ENCODE measurements around the gene HEXIM1.
A peak's percentile ranks its signal among the peaks of the same experiment; 100 is the strongest.

Gene HEXIM1

DNA sequence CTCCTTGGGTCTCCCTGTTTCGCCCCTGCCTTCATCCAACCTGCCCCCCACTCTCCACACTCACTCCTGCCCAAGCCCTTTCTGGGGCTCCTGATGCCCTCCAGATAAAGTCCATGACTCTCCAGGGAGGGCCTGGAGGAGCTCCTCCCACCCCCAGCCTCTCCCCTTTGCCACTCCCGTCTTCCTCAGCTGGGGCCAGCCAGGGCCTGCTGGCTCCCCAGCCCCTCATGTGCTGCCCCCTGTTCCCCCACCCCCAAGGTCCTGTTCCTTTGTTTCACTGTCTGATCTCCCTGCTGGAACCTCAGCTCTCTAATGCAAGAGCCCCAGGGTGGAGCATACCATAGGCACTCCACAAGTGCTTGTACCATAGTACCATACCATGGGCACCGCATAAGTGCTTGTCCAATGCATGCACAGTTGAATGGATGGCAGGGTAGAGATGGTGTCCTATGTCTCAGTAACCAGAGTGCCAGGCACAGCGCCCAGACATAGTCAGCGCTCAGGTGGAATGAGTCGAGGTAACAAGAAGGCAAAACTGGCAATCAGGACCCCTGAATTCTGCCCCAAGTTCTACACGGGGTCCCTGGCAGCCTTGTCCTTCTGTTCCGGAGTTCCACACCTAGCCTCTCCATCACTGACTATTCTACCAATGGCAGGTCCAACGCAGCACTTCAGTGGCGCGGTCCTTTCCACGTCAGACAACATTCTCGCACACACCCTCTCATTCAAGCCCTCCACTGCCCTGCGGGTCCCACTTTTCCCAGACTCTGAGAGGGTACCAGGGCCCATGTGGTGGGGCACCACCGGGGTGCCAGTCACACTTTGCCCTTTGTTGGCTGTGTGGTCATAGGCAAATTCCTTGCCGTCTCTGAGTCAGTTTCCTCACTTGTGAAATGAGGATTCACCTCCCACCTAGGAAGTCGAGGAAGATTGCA, 17.3 kb upstream of the HEXIM1 start:
- DNase-seq, result no peak

DNA sequence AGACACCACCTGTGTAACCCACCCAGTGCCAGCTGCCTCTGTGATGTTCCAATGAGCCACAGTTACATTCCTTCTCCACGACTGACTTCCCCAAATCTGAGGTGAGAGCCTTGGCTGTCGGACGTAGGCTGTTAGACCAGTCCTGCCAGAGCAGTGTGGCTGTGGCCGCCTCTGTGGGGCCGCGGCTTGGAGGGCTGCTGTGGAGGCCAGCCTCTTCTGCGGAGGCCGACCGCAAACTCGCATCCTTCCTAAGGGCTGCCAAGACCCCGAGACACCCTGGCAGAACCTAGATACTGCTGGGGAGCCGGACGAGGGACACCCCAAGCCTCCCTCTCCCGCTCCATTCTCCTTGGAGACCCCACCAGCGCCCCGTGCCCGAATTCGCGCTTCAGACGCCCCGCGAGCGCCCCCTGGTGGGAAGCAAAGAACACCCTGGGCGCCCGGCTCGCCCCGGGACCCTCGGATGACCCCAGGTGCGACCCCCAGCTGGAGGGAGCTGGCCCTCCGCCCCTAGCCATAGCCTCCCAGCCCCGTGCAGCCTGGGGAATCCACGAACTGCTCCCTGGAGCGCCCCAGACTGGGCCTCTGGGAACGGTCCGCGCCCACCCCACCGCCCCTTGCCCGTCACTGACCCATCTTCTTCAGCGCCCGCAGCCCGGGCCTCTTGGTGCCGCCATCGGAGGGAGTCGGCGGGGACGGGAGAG, 16.5 kb upstream of the HEXIM1 start:
- DNase-seq, result peak; percentile 84

DNA sequence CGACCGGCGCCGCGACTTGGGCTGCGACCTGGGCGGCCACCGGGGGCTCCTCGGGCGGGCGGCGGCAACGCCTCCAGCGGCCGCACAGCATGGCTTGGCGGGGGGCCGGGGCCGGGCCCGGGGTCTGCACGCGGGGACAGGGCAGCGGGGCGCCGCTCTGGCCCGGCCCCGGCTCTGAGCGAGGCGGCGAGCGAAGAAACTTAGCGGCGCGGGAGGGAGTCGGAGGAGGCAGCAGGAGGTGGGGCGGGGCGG, 16.0 kb upstream of the HEXIM1 start, which contains the start of gene PLCD3:
Gene PLCD3 (minus strand): TSS at position 196 of the 252 bp plus-strand sequence. CDS start 105 bp downstream, at position 91.
- no peak for DNase-seq

DNA sequence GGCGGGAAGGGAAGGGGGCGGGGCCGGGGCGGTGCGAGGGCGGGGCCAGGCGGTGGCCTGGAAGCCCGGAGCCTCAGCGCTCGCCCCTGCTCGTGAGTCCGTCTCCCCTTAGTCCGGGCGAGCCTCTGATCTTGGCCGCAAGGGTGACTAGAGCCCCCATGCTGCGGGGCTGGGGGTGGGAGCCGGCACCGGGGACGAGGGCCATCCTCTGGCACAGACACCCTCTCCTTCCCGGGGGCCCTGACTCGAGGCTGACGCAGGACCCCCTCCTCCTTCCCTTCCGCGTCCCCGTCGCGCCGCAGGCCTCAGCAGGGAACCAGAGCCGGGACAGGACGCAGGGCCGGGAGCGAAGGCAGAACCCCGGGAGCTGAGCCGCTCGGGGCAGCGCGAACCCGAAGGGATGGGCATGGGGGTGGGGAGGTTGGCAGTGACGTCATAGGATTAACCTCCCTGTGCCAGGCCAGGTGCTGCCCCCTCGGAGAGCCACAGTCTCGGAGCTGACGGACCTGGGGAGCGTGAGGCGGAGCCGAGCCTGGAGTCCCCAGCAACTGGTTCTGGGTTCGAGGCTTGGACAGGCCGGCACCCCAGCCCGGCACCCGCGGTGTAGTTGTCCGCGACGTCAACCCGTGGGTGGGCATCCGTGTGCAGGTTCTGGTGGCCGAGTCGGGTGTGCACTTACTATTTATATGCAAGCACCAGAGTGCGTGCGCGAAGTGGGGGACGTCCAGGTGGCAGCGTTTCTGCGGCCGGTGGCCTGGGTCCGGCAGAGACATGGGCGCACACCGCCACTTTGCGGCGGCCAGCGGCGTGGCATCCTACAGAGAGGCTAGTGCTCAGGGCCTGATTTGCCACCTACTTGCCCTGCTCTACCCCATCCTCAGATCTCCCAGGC, 15.5 kb upstream of the HEXIM1 start:
- peak; percentile 92 for DNase-seq

DNA sequence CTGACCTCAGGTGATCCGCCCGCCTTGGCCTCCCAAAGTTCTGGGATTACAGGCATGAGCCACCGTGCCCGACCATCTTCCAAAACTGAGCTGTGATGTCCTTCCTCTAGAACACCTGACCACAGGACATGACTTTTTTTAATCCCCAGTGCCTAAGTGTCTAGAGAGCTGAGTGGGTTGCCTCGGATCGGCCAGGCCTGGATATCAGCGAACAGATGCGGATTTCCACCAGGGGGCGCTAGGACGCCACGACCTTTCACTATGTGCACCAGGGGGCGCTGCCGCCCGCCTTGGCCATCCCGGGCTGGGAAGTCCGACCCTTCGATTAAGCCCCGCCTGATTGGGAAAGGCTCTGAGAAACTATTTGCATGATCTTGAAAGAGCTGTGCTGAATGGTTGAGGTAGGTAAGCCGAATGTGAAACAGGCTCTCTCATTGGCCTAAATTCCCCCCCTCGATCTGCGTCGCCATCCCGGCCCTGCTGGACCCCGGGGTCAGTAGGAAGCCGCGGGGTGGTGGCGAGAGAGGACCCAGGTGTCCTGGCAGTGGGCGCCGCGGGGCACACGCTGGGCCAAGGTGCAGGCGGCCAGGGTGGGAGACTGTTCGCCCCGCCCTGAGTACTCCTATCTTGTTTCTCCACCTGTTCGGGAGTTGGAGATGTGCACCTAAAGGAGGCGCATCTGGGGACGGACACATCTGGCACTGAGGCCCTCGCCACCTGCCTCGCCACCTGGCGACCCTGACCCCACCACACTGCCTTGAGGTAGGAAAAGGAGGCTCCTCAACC, 12.9 kb upstream of the HEXIM1 start, which contains the start of gene ACBD4:
Gene ACBD4 (plus strand): TSS at position 496 of the 786 bp plus-strand sequence. CDS start 458 bp downstream, outside the sequence.
- DNase-seq, result peak; percentile 100

DNA sequence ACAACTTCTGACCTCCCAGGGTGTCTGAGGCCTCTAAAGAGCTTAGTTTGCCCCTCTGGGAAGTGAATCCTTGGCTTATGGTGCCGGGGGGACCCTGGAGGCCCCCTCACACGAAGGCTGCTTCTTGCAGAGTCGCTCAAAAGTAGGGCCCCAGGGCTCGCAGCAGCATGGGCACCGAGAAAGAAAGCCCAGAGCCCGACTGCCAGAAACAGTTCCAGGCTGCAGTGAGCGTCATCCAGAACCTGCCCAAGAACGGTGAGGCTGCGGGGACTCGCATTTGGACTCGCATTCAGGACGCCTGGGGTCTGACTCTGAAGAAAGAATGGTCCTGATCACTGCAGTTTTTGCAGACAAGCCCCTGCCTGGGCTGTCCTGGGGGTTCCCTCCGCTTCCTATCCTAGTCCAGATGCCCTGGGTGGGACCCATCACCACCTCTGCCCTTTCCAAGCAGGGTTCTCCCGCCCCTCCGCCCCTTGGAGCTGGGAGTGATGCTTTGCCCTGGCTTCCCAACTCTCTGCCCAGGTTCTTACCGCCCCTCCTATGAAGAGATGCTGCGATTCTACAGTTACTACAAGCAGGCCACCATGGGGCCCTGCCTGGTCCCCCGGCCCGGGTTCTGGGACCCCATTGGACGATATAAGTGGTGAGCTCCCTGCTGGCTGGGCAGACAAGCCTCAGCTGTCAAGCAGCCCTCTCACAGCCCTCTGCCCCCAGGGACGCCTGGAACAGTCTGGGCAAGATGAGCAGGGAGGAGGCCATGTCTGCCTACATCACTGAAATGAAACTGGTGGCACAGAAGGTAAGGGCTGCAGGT, 12.1 kb upstream of the HEXIM1 start:
- no peak for DNase-seq

DNA sequence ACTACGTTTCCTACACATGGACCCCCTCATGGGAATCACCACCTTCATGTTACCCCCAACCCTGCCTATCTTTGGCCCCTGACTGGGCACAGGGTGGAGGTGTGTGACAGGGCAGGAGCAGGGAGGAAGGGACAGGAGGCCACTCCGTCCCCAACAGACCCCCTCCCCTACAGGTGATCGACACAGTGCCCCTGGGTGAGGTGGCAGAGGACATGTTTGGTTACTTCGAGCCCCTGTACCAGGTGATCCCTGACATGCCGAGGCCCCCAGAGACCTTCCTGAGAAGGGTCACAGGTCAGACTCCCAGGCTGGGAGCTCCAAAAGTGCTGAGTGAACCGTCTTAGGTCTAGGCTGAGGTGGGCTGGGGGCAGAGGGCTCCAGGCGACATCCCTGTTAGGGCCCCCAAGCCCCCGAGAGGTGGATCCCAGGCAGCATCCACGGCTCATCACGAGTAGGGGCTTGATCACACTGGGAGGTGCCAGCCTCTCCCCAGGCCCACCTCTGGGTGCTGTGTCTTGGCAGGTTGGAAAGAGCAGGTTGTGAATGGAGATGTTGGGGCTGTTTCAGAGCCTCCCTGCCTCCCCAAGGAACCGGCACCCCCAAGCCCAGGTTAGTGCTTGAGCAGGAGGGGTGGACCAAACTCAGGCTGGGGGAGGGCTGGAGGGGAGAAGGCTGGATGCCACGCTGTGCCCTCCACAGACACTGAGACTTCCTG, 11.3 kb upstream of the HEXIM1 start:
- no peak for DNase-seq

DNA sequence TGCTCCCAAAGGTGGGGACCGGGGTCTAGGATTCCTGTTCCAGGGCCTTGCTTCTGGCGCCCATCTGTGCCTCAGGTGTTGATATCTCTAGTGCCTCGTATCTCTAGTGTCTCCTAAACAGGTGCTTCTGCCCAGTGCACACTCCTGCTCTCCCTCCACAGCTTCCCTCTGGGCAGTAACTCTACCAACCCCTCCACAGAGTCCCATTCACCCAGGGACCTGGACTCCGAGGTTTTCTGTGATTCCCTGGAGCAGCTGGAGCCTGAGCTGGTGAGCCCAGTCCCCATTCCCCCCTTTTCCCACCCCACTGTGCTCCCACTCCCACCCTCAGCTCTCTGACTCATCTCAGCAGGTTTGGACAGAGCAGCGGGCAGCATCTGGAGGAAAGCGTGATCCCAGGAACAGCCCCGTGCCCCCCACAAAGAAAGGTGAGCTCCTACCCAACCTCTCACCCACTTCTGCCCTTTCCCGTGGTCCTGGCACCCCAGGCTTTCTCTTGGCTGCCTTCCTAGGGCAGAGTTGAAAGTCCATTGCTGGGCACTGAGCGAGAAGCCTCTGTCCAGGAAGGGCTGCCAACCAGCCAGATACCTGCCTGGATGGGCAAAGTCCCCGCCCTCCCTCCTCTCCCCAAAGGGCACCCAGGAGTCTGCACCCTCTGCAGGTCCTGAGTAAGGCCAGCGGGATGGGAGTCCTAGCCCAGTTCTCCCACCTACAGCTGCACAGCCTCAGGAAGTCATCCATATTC, 10.5 kb upstream of the HEXIM1 start:
- no peak for DNase-seq

DNA sequence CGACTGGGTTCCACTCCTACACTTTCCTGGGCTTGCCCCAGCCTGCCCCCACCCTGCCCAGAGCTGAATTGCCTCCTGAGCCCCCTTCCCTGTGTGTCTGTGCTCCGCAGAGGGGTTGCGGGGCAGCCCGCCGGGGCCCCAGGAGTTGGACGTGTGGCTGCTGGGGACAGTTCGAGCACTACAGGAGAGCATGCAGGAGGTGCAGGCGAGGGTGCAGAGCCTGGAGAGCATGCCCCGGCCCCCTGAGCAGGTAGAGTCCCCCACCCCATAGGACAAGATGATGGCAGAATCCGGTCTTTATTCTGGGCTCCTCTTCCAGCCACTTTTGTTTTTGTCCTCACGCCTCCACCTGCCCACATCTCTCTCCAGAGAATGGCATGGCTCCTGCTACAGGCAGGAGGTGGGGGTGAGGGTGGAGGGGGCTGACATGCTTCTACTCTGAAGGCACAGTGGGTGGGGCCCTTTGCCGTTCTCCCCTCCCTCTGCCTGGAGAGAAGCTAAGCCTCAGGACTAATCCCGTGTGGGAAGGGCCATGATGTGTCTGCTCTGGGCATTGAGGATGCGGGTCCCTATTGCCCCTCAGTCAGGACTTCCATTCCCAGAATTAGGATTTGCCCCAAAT, 9.3 kb upstream of the HEXIM1 start:
- DNase-seq, result no peak

DNA sequence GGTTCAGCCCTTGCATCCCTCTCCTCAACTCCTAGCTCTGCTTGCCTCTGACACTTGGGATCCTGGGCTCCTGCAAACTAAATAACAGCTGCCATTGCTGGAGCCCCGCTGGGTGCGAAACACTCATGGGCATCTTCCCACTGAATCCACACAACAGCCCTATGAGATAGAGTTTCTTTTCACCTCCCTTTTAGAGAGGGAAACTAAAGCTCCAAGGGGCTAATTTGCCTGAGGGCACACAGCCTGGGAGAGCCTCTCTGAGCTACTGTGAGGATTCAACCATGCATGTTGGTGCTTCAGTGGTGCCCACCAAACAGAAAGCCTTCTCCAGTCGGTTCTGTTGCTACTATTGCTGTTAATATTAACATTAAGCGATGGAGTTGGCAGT, 8.7 kb upstream of the HEXIM1 start:
- no peak for DNase-seq

DNA sequence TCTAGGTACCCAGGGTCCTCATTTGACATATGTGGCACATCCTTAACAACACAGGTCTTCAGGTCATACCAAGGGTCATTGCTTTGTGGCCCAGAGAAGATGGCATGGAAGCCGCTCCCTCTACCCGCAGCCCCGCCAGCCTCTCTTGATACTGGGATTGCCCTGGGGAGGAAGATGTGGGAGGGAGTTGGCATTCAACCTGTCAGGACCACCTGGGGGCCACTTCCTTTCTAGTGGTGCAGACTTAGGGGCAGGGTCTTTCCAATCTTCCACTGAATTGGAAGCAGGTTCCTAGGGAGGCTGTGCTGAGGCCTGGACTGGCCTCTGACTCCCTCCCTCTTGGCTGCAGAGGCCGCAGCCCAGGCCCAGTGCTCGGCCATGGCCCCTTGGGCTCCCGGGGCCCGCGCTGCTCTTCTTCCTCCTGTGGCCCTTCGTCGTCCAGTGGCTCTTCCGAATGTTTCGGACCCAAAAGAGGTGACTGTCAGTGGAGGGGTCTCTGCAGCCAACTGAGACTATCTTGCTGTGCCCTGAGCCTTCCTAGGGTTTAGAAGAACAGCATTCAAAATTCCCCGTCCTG, 5.1 kb upstream of the HEXIM1 start:
- no peak for DNase-seq

DNA sequence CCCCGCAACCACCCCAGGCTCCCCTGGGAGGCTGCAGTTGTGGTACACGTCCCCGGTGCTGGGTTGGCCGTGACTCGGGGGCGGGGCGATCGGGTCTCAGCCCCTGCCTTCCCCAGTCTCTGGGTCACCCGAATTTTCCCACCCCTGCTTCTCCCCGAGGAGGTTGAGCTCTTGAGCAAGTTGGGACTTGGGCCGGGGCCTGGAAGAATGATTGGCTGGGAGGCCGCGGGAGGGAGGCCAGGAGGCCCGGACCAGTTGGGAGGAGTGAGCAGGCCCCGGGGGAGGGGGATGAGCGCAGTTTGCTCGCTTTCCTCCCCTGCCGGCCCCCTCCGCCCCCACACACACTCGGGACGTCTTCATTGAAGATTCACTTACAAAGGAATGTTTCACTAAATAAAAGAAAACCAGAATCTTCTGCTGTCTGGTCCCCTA, 4.5 kb upstream of the HEXIM1 start:
- peak; percentile 80 for DNase-seq

DNA sequence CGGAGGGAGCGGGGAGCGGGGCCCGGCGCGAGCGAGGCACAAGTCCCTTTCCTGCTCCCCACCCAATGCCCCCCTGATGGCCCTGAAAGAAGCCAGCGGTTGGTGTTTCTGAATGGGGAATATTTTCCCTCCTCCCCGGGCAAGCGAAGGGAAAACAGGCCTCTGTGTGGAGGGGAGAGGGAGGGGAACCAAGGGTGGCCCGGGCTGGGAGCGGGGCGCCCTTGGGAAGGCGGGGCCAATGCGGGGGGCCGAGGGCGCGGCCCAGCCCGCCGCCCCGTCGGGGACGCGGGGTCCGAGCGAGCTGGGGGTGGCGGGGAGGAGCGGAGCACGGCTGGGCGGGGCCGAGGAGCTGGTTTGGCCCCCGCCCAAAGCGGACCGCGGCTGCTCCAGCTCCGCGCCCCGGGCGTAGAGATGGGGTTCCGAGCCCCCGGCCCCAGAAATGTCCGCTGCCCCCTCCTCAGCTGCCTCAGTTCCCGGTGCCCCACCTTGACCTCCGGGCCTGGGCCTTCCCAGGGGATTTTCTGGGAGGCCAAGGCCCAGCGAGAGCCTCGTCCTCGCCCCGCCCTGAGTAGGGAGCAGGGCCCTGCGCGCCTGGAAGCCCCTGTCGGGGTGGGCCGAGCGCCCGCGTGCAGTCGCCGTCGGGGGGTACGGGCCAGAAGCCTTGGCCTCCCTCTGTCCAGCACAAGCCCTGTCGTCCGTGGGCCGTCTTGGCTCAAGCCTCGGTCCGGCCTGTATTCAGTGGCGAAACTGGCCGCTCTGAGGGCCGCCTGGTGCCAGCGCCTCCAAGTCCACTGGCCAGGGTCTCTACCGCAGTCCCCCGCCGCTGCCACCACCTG, 3.9 kb upstream of the HEXIM1 start:
- DNase-seq, result peak; percentile 71

DNA sequence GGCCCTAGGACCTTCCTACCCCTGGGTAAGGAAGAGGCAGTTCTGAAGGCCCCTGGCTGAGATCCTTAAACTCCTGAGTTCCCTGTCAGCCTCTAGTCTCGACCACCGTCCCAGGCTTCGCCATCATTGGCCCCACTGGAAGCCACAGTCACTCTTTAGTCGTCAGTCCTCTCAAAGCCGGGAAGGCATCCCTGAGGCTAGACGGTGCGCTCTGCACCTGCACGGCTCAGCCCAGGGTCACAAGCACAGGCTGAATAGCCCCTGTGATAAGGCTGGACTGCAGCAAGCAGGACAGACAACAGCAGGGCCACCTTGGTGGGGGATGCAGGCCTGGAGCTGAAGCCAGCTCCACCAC, 3.3 kb upstream of the HEXIM1 start:
- no peak for DNase-seq

DNA sequence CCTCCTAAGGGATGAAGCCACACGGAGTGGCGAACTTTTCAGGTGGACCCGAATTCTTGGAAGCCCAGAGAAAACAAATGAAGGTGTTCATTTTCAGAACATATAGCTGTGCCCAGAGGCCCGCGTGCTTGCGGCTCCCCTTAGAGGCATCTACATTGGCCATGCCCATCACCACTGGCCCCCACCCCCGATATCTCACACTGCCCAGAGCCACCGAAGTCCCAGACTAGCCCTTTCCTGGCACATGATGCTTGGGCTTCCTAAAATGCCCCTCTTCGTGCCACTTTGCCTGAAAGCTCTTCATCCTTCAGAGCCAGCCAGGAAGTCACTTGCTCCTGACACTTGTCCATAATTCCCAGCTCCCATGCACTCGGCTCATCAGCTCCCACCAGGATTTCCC, 2.1 kb upstream of the HEXIM1 start:
- DNase-seq, result no peak

DNA sequence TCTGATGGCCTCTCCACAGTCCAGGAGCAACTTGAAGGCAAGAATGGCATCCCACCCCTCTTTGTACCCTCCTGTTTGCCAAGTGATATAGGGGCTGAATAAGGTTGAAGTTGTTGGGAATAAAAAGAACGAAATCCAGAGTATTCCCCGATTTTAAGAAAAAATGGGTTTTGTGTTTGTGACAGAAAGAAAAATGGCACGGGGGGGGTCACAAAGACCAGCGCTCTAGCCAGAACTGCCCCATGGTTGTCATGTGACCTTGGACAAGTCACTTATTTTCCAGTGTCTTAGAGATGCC, 1.7 kb upstream of the HEXIM1 start:
- DNase-seq, result no peak

DNA sequence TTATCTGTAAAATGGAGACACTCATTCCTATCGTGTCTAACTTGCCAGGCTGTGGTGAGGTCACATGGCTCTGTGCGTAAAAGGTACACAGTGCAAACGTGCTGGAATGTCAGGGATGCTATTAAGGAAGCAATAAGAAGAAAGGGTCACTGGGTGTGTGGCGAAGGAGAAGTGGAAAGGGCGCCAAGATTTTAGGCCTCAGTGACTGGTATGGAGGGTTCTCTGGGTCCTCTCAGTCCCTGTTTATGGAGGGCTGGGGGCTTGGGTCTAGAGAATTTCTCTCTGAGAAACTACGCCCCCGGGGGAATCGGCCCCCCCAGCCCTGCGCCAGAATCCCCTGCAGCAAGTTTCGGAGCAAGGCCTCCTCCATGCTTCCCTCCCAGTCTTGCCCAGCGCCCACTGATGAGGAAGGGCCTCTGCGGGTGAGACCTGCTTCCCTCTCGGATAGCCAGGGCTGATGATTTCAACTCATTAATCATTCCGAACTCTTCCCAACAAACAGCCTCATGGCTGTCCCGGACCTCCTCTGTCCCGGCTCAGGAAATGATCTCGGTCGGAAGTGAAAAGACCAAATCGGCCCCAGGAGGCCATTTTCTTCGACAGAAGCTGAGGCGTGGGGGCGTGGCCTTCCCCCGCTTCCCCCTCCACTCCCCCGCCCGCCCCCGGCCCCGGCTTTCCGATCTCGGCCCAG, 1.2 kb upstream of the HEXIM1 start:
- DNase-seq, result no peak
